NB4 (cell line): ENCODE results near the gene RELB.

ENCODE experiments used
- DNase-seq: peaks from one replicate; pipeline ENCODE4 v3.0.0; 2010; ENCODE audit warnings: low read depth
- H3K4me3 ChIP-seq: one replicate; pipeline ENCODE4 v1.5.1; 2011; ENCODE audit warnings: mild to moderate bottlenecking, low read depth, low read length, moderate library complexity
- MYC ChIP-seq: IDR thresholded peaks from 2 replicates; pipeline ENCODE4 v1.6.1; 2011; ENCODE audit warnings: low read depth, low read length
- POLR2A ChIP-seq: IDR thresholded peaks from 2 replicates; pipeline ENCODE4 v1.6.1; 2011; ENCODE audit warnings: mild to moderate bottlenecking; ENCODE audit not compliant: insufficient read length; ENCODE audit errors: extremely low read depth
- TF ChIP-seq, protein P1 (sequence below): IDR thresholded peaks from 2 replicates; pipeline ENCODE4 v1.6.1; 2011; ENCODE audit warnings: low read depth, low read length
- TF ChIP-seq, protein P2 (sequence below): IDR thresholded peaks from one replicate; pipeline ENCODE4 v1.5.1; 2012; ENCODE audit warnings: low read depth, low read length

Gene RELB

DNA sequence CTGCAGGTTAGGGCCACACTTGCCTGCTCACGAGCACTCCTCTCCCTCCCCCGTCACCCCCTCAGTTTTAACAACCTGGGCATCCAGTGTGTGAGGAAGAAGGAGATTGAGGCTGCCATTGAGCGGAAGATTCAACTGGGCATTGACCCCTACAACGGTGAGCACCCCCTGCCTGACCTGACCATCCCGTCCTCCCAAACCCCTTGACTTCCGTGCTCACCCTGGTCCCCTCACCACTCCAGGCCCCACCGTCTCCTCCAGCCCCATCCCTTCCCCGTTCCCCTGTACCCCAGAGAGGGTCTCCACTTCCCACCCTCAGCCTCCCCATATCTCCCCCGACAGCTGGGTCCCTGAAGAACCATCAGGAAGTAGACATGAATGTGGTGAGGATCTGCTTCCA is 24.0 kb downstream of the RELB start:
- TF ChIP-seq, protein P1, sequence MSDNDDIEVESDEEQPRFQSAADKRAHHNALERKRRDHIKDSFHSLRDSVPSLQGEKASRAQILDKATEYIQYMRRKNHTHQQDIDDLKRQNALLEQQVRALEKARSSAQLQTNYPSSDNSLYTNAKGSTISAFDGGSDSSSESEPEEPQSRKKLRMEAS = no peak
- TF ChIP-seq, protein P2, sequence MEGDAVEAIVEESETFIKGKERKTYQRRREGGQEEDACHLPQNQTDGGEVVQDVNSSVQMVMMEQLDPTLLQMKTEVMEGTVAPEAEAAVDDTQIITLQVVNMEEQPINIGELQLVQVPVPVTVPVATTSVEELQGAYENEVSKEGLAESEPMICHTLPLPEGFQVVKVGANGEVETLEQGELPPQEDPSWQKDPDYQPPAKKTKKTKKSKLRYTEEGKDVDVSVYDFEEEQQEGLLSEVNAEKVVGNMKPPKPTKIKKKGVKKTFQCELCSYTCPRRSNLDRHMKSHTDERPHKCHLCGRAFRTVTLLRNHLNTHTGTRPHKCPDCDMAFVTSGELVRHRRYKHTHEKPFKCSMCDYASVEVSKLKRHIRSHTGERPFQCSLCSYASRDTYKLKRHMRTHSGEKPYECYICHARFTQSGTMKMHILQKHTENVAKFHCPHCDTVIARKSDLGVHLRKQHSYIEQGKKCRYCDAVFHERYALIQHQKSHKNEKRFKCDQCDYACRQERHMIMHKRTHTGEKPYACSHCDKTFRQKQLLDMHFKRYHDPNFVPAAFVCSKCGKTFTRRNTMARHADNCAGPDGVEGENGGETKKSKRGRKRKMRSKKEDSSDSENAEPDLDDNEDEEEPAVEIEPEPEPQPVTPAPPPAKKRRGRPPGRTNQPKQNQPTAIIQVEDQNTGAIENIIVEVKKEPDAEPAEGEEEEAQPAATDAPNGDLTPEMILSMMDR = no peak
- TF ChIP-seq POLR2A (no peak), MYC (no peak)

DNA sequence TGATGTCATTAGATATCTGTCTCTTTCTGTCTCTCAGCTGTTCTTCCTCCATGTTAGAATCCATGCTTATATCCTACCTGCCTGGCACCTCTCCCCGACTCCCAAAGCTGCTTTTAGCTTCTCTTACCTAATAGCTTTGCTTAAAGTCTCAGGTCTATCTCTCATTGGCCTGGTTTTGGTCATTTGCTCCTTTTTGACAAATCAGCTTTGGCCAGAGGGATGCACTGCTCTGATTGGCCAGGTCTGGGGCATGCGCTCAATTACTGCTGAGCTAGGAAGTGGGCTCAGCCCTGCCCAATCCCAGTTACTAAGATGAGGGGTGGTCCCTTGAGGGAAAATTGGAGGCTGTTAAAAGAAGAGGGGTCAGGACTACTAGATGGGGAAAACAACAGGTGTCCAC is 26.1 kb downstream of the RELB start:
- DNase-seq = no peak
- no peak overlapping the region for H3K4me3 ChIP-seq
- TF ChIP-seq POLR2A (no peak), MYC (no peak)
- TF ChIP-seq, protein P1 = no peak
- TF ChIP-seq, protein P2 = no peak

More for the DNA sequence above, 24.0 kb downstream of the RELB start:
- no peak overlapping the region for H3K4me3 ChIP-seq
- DNase-seq = no peak

DNA sequence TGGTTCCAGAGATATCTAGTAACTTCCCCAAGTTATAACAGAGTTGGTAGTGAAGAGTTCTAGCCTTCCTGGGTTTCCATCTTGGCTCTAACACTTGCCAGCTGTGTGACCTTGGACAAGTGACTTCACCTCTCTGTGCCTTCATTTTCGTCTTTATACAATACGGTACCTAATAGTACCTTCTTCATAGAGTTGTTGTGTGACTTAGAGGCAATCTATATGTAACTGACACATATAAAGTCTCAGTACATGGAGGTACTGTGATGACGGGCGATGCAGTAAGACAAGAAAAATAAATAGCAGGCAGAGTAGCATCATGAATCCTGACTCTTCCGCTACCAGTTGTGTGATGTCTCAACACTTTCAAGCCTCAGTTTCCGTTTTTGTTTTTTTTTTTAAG is 29.6 kb downstream of the RELB start:
- no peak overlapping the region for H3K4me3 ChIP-seq
- TF ChIP-seq, protein P1 = no peak
- TF ChIP-seq MYC (no peak), POLR2A (no peak)
- TF ChIP-seq, protein P2 = no peak
- no peak for DNase-seq

DNA sequence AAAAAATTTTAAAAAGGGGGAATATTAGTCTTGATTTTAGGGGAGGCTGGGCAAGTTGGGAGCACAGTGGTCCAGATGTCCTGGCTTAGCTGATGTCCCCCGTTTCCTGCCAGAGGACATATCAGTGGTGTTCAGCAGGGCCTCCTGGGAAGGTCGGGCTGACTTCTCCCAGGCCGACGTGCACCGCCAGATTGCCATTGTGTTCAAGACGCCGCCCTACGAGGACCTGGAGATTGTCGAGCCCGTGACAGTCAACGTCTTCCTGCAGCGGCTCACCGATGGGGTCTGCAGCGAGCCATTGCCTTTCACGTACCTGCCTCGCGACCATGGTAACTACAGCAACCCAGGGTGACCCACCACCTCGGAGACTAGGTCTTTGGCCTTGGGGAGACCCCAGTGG is 31.2 kb downstream of the RELB start:
- no peak for DNase-seq
- TF ChIP-seq, protein P2 = no peak
- TF ChIP-seq, protein P1 = no peak
- no peak for TF ChIP-seq MYC
- TF ChIP-seq POLR2A = no peak
- no peak overlapping the region for H3K4me3 ChIP-seq

DNA sequence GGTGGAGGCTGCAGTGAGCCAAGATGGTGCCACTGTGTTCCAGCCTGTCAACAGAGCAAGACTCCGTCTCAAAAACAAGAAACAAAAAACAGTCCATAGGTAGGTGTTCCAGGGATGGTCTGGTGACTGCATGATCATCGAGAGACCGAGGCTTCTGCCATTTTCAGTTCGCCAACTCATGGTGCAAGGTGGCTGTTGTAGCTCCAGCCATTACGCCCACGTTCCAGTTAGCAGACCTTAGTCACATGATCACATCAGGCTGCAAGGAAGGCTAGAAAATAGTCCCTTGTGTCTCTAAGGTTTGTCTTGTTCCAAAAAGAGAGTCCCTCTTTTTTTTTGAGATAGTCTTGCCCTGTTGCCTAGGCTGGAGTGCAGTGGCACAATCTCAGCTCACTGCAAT is 34.5 kb downstream of the RELB start:
- DNase-seq = no peak
- no peak for TF ChIP-seq MYC
- no peak for TF ChIP-seq POLR2A
- TF ChIP-seq, protein P2 = no peak
- TF ChIP-seq, protein P1 = no peak
- H3K4me3 ChIP-seq = no peak overlapping the region
